ENCODE results near the gene CEMP1.

GRCh38 chr16:2507052-2507659 is 24.1 kb downstream of the CEMP1 start:
- TF ChIP-seq CTCF (conservative IDR thresholded peaks at IDR 0.05; ENCODE audit: low read depth, low read length) (no peak), EZH2 (IDR thresholded peaks at IDR 0.05; ENCODE audit: borderline replicate concordance, low read depth, low read length, poor library complexity, severe bottlenecking) (no peak)
